ENCODE data around the gene PTDSS2.

The PTDSS2 gene

GRCh38 chr11:492427-493226, 42.5 kb downstream of the PTDSS2 start:
- DNase-seq (ENCODE audit: low spot score): peak; percentile 72

DNA sequence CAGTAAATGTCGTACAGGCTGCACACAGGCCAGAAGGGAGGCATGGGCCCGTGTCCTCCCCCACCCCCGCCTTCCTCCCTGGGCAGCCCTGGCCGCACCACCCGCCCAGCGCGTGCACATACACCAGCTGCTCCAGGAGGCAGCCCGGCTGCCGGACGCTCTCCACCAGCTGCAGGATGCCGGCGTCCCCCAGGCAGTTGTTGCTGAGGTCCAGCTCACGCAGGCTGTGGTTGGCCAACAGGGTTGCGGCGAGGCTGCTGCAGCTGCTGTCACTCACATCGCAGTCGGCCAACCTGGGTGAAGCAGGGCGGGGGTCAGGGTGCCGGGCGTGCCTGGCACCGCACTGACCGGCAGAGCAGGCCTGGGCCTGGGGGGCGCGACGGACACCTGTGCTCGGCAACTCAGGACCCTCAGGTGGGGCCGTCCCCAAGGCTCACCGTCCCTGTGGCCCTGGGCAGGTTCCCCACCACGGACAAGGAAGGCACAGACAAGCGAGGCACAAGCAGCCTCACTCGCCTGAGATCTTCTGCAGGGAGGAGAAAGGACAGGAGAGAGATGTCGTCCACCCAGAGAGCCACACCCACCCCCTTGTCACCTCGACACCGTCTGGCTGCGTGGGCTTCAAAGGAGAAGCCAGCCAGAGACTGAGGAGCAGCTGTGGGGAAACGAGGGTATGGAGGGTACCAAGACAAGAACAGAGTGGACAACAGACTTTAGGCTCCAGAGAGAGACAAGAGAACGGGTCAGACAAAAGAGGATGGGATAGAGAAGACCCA, 44.9 kb downstream of the PTDSS2 start:
- no peak for DNase-seq (ENCODE audit: low spot score)

- peak; percentile 38 for DNase-seq (ENCODE audit: low spot score)
These were observed 45.5 kb downstream of the PTDSS2 start for GRCh38 chr11:495537-495931.

- DNase-seq (ENCODE audit: low spot score): no peak
These were observed 46.9 kb downstream of the PTDSS2 start for GRCh38 chr11:496834-497564.

DNA sequence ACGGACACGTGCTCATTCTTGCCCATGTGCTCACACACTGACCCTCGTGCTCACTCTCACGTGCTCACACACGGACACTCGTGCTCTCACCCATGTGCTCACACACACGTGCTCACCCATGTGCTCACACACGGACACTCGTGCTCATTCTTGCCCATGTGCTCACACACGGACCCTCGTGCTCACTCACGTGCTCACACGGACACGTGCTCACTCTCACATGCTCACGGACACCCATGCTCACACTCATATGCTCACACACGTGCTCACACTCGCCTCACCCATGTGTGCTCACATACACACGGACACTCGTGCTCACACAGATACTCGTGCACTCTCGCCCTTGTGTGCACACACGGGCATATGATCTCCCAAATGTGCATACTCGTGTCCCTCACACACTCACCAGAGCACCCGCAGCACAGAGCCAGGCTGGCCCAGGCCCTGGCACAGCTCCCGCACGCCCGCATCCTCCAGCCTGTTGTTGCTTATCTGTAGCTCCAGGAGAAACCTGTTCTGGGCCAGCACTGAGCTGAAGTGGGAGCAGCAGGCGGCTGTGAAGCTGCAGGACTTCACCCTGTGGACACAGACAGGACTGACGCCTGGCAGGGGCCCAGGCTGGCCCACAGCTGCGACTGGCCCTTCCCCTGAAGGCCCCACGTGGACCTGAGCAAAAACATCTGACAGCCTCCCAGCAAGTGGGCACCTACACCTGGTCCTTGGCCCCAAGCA, 47.7 kb downstream of the PTDSS2 start:
- no peak for DNase-seq (ENCODE audit: low spot score)

GRCh38 chr11:498297-499181, 48.5 kb downstream of the PTDSS2 start:
- DNase-seq (ENCODE audit: low spot score): no peak

GRCh38 chr11:499201-500076, 49.4 kb downstream of the PTDSS2 start:
- no peak for DNase-seq (ENCODE audit: low spot score)

DNA sequence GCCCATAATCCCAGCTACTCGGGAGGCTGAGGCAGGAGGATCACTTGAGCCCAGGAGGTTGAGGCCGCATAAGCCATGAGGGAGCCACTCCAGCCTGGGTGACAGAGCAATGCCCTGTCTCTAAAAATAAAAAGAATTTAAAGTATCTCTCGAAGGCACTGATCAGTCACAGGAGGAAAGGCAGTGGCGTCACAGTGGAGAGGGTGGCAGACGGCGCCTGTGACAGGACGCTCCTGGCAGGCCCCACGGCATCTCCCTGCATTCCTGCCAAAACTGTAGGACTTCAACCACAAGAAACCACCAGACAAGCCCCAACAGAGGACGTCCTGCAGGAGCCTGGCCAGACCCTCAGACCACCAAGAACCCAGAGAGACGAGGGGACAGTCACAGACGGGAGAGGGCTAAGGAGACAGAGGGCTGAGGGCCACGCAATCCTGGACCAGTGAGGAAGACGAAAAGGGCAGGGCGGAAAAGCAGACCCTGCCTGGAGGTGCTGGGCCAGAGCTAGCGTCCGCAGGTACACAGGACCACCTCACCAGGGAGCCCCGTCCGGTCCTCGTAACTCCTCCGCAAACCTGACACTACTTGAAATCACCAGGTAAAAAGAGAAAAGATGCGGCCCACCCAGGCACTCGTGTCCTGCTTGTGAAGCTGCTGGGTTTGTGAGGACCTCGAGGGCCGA, 51.1 kb downstream of the PTDSS2 start:
- DNase-seq (ENCODE audit: low spot score): no peak

DNA sequence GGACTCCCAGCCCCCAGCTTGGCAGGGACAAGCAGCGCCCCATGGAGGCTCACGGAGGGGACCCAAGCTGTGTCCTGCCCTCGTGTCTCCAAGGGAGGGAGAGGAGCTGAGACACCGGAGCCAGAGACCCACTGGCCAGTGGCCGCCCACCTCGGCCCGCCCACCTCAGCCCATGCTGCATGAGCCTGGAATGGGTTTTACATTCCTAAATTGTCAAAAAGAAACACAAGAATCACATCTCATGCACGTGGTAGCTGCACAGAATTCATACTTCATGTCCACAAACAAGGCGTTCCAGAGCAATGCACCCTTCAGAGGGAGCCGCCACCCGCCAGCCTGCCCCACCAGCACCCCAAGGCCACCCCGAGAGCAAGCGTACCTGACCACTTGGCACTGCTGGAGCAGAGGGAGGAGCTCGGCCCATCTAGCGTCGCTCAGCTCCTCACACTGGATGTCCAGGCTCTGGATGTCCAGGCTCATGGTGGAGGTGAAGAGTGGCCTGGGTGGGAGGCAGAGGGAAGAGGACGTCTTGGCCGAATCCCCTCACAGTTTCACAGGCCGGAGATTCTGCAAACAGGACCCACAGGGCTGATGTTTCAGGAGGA, 51.7 kb downstream of the PTDSS2 start:
- no peak for DNase-seq (ENCODE audit: low spot score)

DNA sequence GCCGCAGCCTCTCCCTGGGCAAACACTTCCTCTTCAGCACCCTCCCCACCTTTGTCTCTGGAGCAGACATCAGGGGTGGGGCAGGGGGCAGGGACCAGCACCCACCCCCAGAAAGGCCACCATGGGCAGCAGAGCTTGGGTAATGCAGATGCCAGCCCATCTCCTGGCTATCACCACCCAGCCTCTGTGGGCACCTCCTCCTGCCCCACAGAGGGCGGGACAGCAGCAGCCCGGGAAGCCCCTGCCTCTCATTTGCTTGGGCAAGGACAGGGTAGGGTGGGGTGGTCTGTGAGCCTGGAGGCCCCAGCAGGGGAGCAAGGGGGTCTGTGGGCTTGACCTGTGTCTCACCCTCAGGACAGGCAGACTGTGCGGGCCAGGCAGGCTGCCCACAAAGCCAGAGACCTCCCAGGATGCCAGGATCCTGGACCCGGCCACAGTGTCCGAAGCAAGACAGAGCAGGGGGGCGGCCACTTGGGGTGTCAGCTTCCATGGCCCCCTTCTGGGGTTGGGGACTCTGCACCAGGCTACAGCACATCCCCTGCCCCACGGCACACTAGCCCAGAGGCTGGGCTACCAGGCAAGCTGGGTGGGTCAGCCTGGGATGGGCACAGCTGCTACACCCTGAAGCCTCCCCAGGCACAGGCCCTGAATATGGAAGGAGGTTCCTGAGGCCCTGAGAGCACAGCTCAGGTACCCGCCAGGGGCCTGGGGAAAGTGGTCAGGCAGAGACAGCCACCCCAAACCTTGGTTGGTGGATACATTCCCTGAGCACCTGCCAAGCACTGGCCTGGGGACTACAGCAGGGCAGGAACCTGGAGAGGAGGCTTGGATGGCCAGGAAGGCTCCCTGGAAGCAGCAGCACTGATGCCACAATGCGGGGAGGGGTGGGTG, 52.5 kb downstream of the PTDSS2 start:
- no peak for DNase-seq (ENCODE audit: low spot score)

- no peak for DNase-seq (ENCODE audit: low spot score)
These were observed 53.3 kb downstream of the PTDSS2 start for GRCh38 chr11:503179-503981.

DNA sequence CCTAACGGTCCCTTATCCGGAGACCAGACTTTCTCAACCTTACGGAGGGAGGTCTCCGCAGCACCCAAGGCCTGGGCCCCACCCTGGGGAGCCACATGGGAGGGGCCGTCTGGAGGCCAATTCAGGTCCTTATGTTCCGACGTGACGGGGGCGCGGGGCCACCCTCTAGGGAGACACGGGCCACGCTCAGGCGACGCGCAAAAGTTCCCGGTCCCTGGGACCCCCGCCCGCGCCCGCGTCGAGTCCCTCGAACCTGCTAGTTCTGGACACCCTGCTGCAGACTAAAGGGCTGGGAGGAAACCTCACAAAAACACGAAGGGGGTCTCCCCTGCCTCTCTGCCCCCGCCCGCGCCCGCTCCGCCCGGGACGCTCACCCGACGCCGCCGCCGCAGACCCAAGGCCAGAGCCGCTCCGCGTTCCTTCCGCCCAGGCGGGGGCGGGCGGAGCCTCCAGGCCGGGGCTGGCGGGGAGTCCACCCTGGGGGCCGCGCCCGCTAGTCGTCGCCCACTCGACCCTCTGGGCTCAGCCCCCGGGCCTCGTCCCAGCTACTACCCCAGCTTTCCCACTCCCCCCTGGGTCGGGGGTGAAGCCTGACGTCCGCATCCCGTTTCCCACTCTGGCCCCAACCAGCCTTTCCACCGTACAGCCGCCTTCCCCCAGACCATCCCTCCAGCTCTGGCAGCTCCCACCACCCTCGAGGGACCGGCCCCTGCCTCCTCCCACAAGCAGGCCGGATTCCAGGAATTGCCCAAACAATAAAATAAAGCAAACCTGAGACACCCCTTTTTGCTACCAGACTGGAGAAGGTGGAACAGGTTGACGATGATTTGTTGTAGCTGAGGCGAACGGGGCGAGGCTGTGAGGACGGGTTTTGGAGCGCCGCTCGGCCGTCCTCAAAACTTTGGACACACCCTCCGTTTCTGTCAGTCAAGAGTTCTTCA, 54.2 kb downstream of the PTDSS2 start:
- peak; percentile 17 for DNase-seq (ENCODE audit: low spot score)

DNA sequence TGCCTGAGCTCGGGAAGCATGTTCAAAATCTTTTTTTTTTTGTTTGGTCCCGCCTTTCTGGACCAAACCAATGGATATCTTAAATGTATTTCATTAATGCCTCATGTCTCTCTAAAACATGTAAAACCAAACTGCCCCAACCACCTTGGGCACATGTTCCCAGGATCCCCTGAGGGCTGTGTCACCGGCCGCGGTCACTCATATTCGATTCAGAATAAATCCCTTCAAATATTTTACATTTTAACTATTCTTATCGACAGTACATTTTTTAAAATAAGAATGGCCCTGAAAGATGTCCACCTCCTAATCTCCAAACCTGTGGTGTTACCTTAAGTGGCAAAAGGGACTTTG, 54.9 kb downstream of the PTDSS2 start:
- DNase-seq (ENCODE audit: low spot score): no peak

- peak; percentile 97 for DNase-seq (ENCODE audit: low spot score)
These were observed 56.3 kb downstream of the PTDSS2 start for GRCh38 chr11:506238-506994.

DNA sequence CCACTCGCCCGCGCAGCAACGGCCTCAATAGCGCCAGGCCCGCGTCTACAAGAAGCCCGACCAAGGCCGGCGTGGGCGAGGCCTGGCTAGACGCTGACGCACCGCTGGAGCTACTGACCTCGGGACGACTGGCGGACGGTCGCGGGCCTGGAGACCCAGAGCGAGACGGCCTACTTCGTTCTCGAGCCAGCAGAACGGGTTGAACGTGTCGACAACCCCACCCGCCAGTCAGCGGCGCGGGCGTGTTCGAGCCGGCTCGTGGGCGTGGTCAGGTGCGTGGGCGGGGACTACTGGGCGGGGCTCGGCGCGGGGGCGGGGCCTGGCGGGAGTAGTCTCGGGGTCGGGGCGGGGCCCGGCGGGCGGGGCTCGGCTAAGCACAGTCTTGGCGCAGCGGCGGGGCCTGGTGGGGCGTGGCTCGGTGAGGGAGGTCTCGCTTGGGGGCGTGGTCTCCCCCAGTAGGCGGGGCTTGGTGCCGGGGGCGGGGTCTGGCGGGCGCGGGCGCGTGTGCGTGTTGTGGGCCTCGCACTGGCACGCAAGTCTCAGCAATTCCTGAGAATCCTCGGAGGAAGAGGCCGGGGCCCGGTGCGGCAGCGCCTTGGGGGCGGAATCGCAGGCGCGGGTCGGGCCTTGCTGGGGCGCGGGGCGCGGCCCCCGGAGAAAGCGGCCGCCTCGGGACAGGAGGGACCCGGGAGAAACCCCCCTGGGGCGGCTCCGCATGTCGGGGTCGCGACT, 57.1 kb downstream of the PTDSS2 start, which contains the start of gene RNH1:
Gene RNH1, minus strand, starts transcription at position 248 of the 732 bp plus-strand sequence. CDS start 5,080 bp downstream, outside the sequence.
- peak; percentile 94 for DNase-seq (ENCODE audit: low spot score)
